K562 (cell line): ENCODE data around the gene EPN2.

Source experiments
- BRD4 ChIP-seq: fragments of 200-600 bp; sonication (generic); IDR thresholded peaks from 2 replicates; pipeline ENCODE4 v1.6.1; 2017; ENCODE audit warnings: inconsistent platforms
- KDM5B ChIP-seq: fragments of 200-600 bp; sonication (generic); IDR thresholded peaks from 2 replicates; pipeline ENCODE4 v1.6.1; 2012; ENCODE audit warnings: low read depth, mild to moderate bottlenecking, moderate library complexity, low read length, control low read depth, inconsistent platforms; ENCODE audit not compliant: insufficient replicate concordance
- MYBL2 ChIP-seq, 2 experiments: fragments of 450-650 bp in 1 of 2; sonication (generic) in 1 of 2; formaldehyde crosslinking in 1 of 2; IDR thresholded peaks; 2 replicates each; pipeline versions ENCODE4 v1.6.1 to v1.8.1; 2017 to 2022; ENCODE audit warnings: borderline replicate concordance in 1 of 2, inconsistent platforms in 1 of 2, low read depth in 1 of 2, mild to moderate bottlenecking in 1 of 2, missing genetic modification reagents in 1 of 2, moderate library complexity in 1 of 2
- NFATC3 ChIP-seq: fragments of 450-650 bp; IDR thresholded peaks from 2 replicates; pipeline ENCODE4 v1.6.1; 2017; ENCODE audit warnings: mild to moderate bottlenecking
- RCOR1 ChIP-seq, 2 experiments: IDR thresholded peaks; 2 replicates each; pipeline ENCODE4 v1.6.1; 2012; ENCODE audit warnings: low read depth in 2 of 2, low read length in 2 of 2, borderline replicate concordance in 1 of 2, improper control_type of control experiment in 1 of 2
- TGIF2 ChIP-seq: sonication (generic); formaldehyde crosslinking; IDR thresholded peaks from 2 replicates; pipeline ENCODE4 v1.8.1; 2022; ENCODE audit warnings: mild to moderate bottlenecking, missing genetic modification reagents, moderate library complexity
- ZNF3 ChIP-seq: fragments of 250-450 bp; sonication (Bioruptor Pico); IDR thresholded peaks from 2 replicates; pipeline ENCODE4 v1.5.0; 2021; ENCODE audit warnings: mild to moderate bottlenecking, moderate library complexity
- TF ChIP-seq, protein P1 (sequence below): fragments of 450-650 bp; IDR thresholded peaks from 2 replicates; pipeline ENCODE4 v1.6.1; 2016; ENCODE audit warnings: low read depth
- TF ChIP-seq, protein P2 (sequence below): fragments of 150-350 bp; conservative IDR thresholded peaks from 2 replicates; pipeline ENCODE4 v1.6.1; 2014; ENCODE audit warnings: low read length
- TF ChIP-seq, protein P3 (sequence below), 2 experiments: fragments of 450-650 bp; formaldehyde crosslinking in 1 of 2; IDR thresholded peaks; 2 replicates each; pipeline versions ENCODE4 v1.4.0 to v1.6.1; 2014 to 2020; ENCODE audit warnings: mild to moderate bottlenecking in 2 of 2, borderline replicate concordance in 1 of 2, low read depth in 1 of 2

DNA sequence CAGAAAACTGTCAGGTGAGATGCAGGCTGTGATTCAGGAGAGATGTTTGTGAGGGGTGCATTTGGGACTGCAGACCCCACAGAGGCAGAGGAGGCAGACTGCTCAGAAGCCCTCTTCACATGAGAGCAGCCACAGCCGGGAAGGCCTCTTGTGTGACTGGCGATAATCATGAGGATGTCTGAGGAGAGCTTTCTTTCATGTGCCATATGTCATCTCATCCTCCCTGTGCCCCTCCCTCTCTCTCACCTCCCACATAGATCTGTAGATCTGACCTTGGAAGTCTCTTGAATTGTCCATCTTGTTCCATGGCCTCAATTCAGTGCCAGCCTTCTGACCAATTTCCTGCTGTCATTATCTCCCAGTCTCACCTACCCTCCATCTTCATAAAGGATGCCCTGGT lies 50.5 kb downstream of the EPN2 start:
- TF ChIP-seq KDM5B (no peak), RCOR1 (IDR thresholded peaks at IDR 0.05; ENCODE audit: borderline replicate concordance in 1 of 2, low read depth in 2 of 2, low read length in 2 of 2) (no peak), ZNF3 (CRISPR knock-in tag) (no peak), TGIF2 (CRISPR knock-in tag) (no peak), BRD4 (no peak), MYBL2 (IDR thresholded peaks at IDR 0.05; ENCODE audit: low read depth) (no peak), MYBL2 (CRISPR knock-in tag; IDR thresholded peaks at IDR 0.05; ENCODE audit: borderline replicate concordance) (no peak), NFATC3 (no peak)
- TF ChIP-seq, protein P1, sequence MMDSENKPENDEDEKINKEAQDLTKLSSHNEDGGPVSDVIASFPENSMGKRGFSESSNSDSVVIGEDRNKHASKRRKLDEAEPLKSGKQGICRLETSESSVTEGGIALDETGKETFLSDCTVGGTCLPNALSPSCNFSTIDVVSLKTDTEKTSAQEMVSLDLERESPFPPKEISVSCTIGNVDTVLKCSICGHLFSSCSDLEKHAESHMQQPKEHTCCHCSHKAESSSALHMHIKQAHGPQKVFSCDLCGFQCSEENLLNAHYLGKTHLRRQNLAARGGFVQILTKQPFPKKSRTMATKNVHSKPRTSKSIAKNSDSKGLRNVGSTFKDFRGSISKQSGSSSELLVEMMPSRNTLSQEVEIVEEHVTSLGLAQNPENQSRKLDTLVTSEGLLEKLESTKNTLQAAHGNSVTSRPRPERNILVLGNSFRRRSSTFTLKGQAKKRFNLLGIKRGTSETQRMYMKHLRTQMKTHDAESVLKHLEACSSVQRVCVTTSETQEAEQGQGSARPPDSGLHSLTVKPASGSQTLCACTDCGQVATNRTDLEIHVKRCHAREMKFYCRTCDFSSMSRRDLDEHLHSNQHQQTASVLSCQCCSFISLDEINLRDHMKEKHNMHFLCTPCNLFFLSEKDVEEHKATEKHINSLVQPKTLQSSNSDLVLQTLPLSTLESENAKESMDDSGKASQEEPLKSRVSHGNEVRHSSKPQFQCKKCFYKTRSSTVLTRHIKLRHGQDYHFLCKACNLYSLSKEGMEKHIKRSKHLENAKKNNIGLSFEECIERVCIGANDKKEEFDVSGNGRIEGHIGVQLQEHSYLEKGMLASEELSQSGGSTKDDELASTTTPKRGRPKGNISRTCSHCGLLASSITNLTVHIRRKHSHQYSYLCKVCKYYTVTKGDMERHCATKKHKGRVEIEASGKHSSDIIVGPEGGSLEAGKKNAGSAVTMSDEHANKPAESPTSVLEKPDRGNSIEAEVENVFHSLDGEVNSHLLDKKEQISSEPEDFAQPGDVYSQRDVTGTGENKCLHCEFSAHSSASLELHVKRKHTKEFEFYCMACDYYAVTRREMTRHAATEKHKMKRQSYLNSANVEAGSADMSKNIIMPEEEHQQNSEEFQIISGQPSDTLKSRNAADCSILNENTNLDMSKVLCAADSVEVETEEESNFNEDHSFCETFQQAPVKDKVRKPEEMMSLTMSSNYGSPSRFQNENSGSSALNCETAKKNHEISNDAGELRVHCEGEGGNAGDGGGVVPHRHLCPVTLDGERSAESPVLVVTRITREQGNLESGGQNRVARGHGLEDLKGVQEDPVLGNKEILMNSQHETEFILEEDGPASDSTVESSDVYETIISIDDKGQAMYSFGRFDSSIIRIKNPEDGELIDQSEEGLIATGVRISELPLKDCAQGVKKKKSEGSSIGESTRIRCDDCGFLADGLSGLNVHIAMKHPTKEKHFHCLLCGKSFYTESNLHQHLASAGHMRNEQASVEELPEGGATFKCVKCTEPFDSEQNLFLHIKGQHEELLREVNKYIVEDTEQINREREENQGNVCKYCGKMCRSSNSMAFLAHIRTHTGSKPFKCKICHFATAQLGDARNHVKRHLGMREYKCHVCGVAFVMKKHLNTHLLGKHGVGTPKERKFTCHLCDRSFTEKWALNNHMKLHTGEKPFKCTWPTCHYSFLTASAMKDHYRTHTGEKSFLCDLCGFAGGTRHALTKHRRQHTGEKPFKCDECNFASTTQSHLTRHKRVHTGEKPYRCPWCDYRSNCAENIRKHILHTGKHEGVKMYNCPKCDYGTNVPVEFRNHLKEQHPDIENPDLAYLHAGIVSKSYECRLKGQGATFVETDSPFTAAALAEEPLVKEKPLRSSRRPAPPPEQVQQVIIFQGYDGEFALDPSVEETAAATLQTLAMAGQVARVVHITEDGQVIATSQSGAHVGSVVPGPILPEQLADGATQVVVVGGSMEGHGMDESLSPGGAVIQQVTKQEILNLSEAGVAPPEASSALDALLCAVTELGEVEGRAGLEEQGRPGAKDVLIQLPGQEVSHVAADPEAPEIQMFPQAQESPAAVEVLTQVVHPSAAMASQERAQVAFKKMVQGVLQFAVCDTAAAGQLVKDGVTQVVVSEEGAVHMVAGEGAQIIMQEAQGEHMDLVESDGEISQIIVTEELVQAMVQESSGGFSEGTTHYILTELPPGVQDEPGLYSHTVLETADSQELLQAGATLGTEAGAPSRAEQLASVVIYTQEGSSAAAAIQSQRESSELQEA = no peak
- TF ChIP-seq, protein P2, sequence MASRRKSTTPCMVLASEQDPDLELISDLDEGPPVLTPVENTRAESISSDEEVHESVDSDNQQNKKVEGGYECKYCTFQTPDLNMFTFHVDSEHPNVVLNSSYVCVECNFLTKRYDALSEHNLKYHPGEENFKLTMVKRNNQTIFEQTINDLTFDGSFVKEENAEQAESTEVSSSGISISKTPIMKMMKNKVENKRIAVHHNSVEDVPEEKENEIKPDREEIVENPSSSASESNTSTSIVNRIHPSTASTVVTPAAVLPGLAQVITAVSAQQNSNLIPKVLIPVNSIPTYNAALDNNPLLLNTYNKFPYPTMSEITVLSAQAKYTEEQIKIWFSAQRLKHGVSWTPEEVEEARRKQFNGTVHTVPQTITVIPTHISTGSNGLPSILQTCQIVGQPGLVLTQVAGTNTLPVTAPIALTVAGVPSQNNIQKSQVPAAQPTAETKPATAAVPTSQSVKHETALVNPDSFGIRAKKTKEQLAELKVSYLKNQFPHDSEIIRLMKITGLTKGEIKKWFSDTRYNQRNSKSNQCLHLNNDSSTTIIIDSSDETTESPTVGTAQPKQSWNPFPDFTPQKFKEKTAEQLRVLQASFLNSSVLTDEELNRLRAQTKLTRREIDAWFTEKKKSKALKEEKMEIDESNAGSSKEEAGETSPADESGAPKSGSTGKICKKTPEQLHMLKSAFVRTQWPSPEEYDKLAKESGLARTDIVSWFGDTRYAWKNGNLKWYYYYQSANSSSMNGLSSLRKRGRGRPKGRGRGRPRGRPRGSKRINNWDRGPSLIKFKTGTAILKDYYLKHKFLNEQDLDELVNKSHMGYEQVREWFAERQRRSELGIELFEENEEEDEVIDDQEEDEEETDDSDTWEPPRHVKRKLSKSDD = no peak
- TF ChIP-seq, protein P3, sequence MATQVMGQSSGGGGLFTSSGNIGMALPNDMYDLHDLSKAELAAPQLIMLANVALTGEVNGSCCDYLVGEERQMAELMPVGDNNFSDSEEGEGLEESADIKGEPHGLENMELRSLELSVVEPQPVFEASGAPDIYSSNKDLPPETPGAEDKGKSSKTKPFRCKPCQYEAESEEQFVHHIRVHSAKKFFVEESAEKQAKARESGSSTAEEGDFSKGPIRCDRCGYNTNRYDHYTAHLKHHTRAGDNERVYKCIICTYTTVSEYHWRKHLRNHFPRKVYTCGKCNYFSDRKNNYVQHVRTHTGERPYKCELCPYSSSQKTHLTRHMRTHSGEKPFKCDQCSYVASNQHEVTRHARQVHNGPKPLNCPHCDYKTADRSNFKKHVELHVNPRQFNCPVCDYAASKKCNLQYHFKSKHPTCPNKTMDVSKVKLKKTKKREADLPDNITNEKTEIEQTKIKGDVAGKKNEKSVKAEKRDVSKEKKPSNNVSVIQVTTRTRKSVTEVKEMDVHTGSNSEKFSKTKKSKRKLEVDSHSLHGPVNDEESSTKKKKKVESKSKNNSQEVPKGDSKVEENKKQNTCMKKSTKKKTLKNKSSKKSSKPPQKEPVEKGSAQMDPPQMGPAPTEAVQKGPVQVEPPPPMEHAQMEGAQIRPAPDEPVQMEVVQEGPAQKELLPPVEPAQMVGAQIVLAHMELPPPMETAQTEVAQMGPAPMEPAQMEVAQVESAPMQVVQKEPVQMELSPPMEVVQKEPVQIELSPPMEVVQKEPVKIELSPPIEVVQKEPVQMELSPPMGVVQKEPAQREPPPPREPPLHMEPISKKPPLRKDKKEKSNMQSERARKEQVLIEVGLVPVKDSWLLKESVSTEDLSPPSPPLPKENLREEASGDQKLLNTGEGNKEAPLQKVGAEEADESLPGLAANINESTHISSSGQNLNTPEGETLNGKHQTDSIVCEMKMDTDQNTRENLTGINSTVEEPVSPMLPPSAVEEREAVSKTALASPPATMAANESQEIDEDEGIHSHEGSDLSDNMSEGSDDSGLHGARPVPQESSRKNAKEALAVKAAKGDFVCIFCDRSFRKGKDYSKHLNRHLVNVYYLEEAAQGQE (IDR thresholded peaks at IDR 0.05; ENCODE audit: borderline replicate concordance) = no peak
- TF ChIP-seq, protein P3 (CRISPR knock-in tag; IDR thresholded peaks at IDR 0.05; ENCODE audit: low read depth) = no peak
